ENCODE measurements around the gene ZNF628.
A peak's percentile ranks its signal among the peaks of the same experiment; 100 is the strongest.

Gene ZNF628

DNA sequence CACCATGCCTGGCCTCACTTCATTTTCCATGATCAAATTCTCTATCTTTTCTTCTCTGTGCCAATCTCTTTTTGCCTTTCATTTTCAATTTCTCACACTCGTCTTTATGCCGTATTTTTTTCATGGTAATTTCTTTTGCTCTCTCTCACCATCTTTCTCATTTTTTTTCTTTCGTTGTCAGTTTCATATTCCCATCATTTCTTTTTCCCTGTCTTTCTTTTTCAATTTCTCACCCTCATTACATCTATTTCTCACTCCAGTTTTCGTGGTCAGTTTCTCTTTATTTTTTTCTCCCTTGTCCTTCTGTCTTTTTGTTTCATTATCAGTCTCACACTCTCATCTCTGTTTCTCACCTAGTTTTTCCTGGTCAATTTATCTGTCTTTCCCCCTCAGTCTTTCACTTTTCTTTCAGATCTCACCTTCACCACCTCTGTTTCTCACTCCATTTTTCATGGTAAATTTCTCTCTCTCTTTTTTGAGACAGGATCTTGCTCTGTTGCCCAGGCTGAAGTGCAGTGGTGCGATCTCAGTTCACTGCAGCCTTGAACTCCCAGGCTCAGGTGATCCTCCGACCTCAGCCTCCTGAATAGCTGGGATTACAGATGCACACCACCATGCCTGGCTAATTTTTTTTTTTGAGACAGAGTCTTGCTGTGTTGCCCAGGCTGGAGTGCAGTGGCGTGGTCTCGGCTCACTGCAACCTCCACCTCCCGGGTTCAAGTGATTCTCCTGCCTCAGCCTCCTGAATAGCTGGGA is 26.0 kb downstream of the ZNF628 start:
- DNase-seq: no peak

DNA sequence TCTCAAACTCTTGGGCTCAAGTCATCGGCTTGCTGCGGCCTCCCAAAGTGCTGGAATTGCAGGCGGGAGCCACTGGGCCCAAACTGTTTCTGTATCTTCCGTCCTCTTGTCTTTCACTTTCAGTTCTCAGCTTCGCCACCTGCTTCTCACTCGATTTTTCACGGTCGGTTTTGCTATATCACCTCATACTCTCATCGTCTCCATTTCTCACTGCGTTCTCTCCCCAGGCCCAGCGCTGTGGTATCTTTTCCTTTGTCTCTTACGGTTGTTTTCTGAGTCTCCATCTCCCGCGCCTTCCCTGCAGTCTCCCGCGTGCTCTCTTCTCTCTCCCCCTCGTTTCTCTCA is 26.7 kb downstream of the ZNF628 start:
- DNase-seq: no peak

DNA sequence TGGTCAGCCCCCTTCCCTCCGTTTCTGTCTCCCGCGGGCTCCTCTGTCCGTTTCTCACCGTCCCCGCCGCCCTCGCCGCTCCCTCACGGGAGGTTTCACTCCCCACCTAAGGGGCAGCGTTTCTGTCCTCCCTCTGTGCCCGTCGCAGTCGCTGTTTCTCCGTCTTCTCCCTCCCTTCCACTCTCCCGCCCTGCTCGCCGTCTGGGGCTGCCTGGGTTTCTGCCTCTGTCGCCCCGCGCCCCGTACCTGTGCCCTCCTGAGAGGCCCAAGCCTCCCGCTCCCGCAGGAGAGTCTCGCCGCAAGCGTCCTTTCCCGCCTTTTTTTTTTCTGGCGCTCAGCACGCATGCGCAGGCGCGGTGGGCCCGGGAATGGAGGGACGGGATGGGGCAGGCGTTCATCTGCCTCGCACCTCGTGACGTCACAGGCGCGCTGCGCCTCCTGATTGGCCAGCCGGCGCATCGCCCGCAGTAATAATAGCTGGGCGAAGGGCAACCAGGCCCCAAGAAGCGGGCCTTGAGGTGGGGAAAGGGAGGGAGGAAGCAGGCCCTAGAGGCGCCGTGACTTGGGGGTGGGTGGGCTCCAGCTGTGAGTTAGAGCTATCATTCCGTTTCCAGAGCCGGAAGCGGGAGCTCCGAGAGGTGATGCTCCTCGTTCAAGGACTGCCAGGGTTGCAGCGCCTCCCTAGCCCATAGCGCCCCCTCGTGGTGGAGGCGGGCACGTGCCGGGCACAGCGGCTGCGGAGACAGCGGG is 27.3 kb downstream of the ZNF628 start:
- peak; percentile 93 for DNase-seq

DNA sequence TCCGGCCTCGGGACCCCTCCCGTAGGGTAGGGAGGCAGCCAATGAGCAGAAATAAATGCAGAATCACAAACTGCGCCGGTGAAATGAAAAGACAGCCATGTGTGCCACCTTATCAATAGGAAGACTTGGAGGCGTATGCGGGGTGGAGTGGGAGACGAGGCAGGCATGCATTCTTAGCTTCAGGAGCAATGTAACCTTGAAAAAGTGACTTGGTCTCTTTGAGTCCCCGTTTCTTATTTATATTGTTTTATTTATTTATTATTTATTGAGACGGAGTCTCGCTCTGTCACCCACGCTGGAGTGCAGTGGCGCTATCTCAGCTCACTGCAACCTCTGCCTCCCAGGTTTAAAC is 27.8 kb downstream of the ZNF628 start:
- DNase-seq: no peak

DNA sequence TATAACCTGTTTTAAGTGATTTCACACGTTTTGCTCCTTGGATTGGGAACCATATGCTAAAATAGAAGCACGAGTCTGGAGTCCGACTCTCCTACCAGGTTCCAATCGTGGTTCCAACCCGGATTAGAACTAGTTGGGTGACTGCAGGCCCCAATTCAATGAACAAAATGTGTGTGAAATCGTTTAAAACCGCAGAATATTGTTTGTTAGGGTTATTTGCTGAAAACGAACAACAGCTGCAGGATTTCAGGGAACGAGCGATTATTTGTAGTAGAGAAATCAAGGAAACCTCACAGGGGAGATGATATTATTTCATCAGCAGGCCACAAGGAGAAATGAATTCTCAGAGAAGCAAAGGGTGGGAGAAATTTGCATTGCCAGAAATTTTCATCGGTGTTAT is 28.6 kb downstream of the ZNF628 start:
- DNase-seq: no peak

DNA sequence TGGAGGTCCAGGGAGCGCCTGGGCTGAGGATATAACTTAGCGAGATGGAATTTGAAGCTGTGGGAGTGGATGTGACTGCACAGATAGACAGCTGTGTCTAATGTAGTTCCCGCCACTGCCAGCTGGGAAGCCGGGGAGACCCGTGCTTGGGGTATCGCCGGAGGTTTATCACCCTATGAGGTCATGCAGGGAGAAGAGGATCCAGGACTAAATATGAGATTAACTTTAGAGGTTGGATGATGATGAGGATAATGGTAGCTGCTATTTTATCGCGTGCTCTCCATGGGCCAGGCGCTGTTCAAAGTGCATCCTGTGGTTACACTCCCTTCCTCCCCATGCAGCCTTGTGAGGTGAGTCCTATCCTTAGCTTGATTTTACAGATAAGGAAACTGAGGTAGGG is 31.7 kb downstream of the ZNF628 start:
- no peak for DNase-seq

DNA sequence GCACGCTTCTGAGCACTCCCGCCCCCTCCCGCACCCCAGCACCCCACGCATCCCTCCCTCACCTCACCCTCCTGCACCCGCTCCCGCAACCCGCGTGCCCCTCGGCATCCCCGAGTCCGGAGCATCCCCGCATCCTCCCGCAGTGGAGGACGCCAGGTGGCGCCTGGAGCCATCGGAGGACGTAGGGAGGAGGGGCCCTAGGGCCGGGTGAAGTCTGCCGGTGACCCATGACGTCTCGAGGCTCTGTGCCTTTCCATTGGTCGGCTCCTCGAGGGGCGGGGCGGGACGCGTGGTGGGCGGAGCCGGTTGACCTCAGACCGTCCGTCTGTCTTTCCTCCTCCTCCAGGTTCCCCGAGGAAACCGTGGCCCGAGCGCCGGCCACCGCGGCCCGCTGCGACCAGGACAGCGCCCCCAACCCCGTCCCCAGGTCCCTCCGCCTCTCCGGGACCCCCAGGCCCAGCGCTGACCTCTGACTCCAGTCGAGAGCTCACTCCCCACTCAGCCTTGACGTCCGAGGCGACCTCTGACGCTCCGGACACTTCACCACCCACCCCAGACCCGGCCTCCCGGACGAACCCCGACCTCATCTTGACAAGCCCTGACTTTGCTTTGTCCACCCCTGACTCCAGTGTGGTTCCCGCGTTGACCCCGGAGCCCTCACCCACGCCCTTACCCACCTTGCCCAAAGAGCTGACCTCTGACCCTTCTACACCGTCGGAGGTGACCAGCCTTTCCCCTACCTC is 40.6 kb downstream of the ZNF628 start:
- DNase-seq: peak; percentile 94

DNA sequence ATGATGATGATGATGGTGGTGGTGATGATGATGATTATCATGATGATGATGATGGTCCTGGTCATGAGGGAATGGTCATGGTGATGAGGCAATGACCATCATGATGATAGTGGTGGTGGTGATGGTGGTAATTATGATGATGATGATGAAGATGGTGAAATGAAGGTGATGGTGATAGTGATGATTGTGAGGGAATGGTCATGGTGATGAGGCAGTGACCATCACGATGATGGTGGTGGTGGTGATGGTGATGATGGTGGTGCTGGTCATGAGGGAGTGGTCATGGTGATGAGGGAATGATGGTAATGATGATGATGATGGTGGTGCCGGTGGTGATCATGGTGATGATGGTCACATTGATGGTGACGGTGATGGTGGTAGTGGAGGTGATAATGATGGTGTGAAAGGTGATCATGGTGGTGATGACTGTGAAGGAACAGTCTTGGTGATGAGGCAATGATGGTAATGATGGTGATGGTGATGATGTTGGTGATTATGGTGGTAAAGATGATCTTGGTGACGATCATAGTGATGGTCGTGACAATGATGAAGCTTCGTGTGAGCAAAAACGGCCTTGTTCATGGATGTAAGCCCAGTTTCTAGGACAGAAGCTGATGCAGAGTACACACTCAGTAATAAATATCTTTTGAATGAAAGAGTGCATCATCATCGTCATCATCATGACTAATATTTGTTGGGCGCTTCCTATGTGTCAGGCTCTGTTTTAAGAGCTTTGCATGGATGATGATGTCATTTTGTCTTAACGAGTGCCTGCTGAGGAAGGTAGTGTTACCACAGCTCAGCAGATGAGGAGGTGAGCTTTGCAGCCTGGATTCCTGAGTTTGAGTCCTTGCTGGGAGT is 43.3 kb downstream of the ZNF628 start:
- no peak for DNase-seq

DNA sequence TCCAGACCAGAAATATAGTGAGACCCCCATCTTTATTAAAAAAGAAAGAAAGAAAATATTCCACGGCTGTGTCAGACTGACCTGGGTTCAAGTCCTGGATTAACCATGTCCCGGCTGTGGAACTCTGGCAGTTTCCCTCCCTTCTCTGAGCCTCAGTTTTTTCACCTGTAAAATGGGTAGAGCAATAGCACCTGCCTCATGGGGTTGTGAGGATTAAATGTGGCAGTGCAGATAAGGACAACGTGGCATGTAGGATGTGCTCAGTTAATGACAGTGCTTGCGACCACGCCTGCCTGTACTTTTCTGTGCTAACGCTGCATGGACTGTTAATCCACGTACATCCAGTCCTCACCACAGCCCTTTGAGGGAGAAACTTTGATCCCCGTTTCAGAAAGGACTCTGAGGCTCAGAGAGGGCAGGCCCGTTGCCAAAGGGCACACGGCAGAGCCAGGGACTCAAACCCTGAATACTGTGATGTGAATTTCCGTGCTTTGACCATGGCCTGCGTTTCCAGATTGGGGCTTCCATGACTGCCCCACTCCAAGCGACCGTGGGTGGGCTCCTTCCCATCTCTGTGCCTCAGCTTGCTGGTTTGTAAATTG is 44.4 kb downstream of the ZNF628 start:
- no peak for DNase-seq

DNA sequence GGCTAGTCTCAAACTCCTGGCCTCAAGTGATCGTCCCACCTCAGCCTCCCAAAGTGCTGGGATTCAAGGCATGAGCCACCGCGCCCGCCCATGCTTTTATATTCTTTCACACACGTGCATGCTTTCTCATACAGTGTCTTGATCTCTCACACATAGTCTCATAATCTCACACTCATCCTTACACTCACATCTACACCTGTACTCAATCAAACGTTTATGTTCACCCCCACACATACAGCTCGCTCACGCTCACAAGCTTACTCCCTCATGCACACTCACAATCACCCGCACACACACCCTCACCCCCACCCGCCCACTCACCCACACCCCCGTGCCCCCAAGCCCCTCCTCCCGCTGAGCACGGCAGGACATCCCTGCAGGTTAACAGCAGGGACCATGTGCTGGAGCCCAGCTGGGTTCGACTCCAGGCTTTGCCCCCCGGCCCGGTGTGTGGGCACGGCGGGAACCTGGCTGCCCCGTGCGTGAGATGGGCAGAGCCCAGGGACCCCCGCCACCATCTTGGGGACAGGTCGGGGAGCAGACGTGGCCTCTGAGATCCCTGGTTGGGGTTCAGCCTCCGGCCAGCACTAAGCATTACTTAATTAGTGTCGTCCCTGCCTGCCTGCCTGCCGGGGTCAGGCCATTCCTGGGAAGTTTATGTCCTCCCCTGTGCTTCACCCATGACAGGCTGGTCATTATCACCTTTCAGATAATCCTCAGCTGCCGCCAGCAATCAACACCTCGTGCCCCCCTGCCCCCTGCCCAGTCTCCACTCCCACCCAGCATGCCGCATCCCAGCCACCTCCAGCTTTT is 49.1 kb downstream of the ZNF628 start:
- DNase-seq: no peak

DNA sequence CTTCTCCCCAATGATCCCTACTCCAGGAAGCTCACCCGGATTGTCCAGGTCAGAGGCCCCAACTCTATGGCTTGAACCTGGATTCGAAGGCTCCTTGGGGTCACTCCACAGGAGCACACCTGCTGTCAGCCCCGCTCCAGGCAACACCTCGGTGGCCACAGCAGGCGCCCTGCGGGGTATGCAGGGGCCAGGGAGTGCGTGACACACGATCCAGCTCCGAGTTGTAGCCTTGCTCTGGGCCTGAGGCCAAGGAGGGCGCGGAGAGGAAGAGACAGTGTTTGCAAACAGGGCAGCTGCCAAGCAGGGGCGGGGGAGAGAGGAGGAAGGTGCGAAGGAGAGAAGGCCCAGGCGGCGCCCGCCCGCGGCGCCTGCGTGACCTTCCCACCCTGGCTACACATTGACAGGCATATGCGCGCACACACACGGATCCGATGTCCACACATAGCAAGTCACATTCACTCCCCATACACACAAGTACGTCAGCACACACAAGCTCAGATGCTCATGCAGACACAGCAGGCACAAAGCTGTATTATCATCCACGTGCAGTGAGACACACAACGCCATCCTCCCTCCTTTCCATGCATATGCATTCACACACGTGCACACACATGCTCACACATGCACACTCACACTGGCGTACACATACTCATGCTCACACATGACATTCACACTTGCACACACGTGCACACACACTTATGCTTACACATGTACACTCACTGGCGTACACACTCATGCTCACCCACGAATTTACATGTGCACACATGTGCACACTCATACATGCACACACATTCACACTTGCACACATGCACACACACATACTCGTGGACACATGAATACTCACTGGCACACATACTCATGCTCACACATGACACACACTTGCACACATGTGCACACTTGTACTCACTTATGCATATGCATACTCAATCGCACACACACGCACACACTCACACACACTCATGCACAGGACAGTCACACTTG is 50.1 kb downstream of the ZNF628 start:
- no peak for DNase-seq

DNA sequence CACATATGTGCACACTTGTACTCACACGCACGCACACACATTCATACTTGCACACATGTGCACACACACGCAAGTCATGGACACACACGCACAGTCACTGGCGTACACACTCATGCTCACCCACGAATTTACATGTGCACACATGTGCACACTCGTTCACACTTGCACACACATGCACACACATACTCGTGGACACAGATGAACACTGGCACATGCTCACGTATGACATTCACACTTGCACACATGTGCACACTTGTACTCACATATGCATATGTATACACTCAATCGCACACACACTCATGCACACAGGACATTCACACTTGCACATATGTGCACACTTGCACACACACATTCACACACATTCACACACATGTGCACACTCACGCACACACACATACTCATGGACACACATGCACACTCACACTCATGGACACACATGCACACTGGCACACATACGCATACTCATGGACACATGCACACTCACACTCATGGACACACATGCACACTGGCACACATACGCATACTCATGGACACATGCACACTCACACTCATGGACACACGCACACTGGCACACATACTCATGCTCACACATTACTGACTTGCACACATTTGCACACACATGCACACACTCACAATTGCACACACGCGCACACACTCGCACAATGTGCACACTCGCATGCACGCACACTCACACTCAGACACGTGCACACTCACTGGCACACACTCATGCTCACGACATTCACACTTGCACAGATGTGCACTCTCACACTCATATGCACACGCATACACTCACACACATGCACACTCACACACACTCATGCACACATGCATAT is 51.0 kb downstream of the ZNF628 start:
- no peak for DNase-seq

DNA sequence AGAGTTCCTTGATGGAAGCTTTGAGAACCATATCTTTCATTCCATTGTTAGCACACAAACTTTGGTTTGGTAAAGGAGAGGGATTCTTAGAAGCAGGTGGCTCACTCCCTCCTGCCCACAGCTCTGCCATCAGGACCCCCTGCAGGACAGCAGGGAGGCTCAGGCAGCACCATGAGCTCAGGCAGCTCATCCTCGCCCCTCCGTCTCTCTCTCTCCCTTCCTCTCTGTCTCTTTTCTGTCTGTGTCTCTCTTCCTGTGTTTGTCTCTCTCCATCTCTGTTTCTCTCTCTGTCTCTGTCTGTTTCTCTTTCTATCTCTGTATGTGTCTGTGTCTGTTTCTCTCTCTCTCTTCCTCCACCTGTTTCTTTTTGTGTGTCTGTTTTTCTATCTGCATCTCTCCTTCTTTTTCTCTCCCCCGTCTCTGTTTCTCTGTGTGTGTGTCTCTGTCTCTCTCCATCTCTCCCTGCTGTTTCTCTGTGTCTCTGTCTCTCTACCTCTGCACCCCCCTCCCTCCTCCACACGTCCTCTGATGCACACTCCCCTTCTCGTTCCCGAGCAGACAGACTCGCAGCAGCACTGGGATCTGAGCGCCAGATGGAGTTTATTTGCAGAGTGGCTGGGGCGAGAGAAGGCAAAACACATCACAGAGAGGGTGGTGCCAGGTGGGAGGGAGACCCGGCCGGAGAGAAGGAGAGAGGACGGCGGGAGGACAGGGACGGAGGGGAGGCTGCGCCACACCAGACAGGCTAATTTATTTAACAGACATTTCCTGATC is 51.8 kb downstream of the ZNF628 start:
- DNase-seq: no peak

DNA sequence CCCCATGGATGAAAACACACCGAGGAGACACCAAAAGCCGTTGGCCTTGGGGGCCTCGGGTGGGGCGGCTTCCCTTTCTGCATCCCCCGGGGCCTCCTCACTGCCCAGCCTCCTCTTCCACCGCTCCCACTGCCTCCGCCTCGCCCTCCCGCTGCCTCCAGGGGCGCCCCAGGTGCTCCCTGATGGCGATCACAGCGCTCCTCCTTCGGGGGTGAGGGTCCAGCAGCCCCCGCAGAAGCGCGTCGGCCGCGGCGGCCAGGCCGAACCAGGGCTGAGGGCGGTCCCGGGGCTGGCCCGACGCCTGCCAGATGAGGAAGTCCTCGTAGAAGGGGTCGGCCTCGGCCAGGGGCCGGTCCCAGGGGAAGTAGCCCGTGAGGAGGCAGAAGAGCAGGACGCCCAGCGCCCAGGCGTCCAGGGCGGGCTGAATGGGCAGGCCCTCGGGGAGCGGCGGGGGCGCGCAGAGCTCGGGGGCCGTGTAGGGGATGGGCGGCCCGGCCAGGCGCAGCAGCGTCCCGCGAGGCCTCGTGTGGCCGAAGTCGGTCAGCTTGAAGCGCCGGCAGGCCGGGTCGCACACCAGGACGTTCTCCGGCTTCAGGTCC is 53.3 kb downstream of the ZNF628 start:
- no peak for DNase-seq

DNA sequence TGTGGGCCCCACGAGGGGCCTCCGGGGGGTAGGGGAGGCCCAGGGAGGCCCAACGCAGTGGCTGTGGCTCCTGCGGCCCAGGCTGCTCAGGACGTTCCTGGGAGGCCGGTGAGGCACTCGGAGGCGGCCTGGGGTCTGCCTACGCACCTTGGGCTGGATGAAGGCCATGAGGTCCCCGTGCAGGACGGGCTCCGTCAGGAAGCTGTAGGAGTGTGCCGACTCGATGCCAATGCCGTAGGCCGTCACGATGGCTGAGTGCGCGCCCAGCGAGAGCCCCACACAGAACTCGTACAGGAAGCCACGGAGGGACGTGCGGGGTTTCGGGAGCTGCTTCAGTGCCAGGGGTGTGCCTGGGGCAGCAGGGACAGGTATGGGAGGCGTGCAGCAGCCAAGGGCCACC is 54.6 kb downstream of the ZNF628 start:
- DNase-seq: no peak

All from CD4-positive, alpha-beta T cell treated with Interleukin-12 subunit alpha and Interleukin-12 subunit beta, for 1 hour (primary cell).